Bronchial epithelial cell (primary cell): ENCODE results near the gene CLCNKA. TPM values are rescaled to one million over a fixed set of nuclear protein-coding genes. Genes with fewer than 3 reads are reported as not detected.

Experiments
- DNase-seq: peaks from one replicate; pipeline ENCODE4 v3.0.0-alpha.2; 2010; ENCODE audit warnings: low read depth
- FAIRE-seq: peaks from 2 replicates; lab custom pipeline; 2011; peaks lifted over from hg19 to GRCh38; lab: Jason Lieb, UNC
- H3K27me3 ChIP-seq: 2 replicates; pipeline ENCODE4 v1.5.1; 2011; ENCODE audit warnings: low read length; ENCODE audit not compliant: control insufficient read depth, insufficient read depth
- H3K36me3 ChIP-seq: 2 replicates; pipeline ENCODE4 v1.5.1; 2011; ENCODE audit warnings: low read length; ENCODE audit not compliant: control insufficient read depth, insufficient read depth
- H3K4me3 ChIP-seq: 2 replicates; pipeline ENCODE4 v1.5.1; 2011; ENCODE audit warnings: mild to moderate bottlenecking, low read depth, low read length, control low read depth
- total RNA-seq: library from RNA; depleted of rRNA; stranded (reverse); fragments of >200 nt; gene quantifications from 2 replicates; pipeline ENCODE4 v1.2.1, GENCODE V29; 2014
- TF ChIP-seq, protein P1 (sequence below): IDR thresholded peaks from 2 replicates; pipeline ENCODE4 v1.5.1; 2011; ENCODE audit warnings: mild to moderate bottlenecking, moderate library complexity, low read length, control low read depth, inconsistent platforms; ENCODE audit not compliant: insufficient read depth, severe bottlenecking

Gene CLCNKA
- total RNA-seq, 1 donor from 2014 or later: not detected

DNA sequence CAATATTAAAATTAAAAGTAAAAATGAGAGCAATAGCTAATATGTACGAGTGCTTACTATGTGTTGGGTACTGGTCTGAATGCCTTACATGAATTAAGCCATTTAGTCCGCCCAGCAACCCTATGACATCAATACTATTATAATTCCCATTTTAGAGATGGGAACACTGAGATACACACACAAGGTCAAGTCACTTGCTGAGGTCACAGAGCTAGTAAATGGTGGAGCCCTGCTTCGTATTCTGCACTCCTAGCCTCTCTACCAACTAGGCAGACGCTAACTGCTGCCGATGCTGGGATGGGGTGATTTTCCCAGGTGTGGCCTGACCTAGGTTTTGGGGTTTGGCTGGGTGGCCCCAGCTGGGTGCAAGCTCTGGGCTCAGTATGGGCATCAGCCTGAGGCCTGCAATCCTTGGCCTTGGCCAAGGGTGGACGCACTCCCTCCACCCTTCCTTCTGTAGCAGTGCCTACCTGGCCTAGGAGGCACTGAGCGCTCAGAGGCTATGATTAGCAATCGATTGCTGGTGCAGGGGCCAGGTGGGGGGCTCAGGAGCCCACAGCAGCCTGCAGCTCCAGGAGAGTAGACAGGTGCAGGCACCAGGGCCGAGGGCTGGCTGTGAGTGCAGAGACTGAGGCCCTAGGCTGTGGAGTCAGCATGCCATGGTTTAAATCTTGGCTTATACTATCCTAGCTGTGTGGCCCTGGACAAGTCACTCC is 49.0 kb downstream of the CLCNKA start:
- no peak for FAIRE-seq
- H3K27me3 ChIP-seq: no peaks in the 10 kb centered on the region
- TF ChIP-seq, protein P1, sequence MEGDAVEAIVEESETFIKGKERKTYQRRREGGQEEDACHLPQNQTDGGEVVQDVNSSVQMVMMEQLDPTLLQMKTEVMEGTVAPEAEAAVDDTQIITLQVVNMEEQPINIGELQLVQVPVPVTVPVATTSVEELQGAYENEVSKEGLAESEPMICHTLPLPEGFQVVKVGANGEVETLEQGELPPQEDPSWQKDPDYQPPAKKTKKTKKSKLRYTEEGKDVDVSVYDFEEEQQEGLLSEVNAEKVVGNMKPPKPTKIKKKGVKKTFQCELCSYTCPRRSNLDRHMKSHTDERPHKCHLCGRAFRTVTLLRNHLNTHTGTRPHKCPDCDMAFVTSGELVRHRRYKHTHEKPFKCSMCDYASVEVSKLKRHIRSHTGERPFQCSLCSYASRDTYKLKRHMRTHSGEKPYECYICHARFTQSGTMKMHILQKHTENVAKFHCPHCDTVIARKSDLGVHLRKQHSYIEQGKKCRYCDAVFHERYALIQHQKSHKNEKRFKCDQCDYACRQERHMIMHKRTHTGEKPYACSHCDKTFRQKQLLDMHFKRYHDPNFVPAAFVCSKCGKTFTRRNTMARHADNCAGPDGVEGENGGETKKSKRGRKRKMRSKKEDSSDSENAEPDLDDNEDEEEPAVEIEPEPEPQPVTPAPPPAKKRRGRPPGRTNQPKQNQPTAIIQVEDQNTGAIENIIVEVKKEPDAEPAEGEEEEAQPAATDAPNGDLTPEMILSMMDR: no peak
- H3K36me3 ChIP-seq: no peaks in the 10 kb centered on the region
- no peak for DNase-seq
- H3K4me3 ChIP-seq: no peak overlapping the region

DNA sequence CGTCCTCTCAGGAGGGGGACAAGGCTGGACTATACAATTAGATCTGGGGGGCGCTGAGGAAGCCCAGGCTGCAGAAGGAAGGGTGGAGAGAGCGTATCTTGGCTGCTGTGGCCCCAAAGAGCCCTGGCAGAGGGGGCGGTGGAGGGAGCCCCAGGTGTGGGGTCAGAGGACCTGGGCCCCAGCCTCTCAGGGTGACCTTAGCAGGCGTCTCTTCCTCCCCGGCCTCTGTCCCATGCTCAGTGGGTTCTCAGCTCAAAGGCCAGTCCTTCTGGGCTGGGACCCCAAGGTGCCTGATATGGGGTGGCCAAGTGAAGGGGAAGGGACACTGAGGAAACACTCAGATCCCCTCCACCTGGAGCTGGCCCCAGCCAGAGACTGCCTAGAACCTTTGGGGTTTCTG is 49.8 kb downstream of the CLCNKA start:
- TF ChIP-seq, protein P1: no peak
- DNase-seq: no peak
- FAIRE-seq: no peak
- H3K27me3 ChIP-seq: no peaks in the 10 kb centered on the region
- no peaks in the 10 kb centered on the region for H3K36me3 ChIP-seq
- H3K4me3 ChIP-seq: no peak overlapping the region

DNA sequence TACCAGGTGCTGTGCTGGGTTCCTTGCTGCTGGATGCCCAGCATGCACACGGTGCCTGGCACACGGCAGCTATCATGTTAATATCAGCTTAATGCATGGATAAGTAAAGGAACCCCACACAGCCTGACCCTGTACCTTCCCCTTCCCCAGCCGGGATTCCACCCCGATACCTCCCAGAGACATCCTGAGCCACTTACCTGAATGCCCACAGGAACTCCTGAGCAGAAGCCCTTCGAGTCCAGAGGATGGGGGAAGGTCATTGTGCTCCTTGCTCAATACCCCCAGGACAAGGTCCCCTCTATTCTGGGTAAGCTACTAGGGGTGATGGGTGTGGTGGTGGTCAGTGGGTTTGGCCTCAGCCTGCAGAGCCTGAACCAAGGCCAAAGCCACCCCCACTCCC is 50.3 kb downstream of the CLCNKA start:
- FAIRE-seq: no peak
- no peak for DNase-seq
- TF ChIP-seq, protein P1: no peak
- no peaks in the 10 kb centered on the region for H3K36me3 ChIP-seq
- no peak overlapping the region for H3K4me3 ChIP-seq
- H3K27me3 ChIP-seq: no peaks in the 10 kb centered on the region

DNA sequence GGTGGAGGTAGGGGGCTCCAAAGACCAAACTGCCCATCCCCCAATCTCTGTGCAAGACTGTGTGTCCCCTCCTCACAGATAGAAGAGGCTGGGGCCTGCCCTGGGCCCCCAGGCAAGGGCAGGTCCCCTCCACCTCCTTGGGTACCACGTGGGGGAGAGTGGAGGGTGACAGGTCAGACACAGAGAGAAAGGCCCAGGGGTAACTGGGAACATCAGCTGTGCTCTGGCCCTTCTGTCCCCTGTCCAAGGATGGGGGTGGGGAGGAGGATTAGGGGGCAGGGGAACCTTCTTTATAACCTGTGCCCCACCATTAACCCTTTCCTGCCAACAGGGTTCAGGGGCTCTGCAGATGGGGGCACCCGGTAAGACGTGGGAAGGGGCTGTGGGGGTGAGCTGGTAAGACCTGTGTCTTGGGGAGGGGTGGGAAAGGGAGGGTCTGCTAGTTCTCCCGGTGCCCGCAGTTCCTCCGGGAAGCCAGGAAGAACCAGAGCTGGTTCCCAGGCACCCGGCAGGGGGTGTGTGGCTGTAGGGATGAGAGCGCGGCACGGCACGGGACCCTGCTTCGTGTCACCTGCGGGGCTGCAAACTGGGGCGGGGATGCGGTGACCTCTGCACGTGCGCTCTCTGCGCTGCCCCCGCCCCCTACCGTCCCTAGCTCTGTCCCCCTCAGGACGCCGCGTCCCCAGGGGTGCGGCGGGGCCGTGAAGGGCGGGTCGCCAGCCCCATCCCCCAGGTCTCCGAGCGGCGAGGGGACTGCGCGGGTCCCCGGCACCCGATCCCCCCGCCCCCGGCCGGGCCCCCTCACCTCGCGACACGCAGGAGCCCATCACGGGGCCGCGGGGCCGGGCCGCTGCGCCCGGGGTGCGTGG is 51.0 kb downstream of the CLCNKA start:
- no peak for DNase-seq
- TF ChIP-seq, protein P1: peak; percentile 36
- no peak for FAIRE-seq
- H3K36me3 ChIP-seq: no peaks in the 10 kb centered on the region
- no peaks in the 10 kb centered on the region for H3K27me3 ChIP-seq
- peak overlapping the region; percentile 37 for H3K4me3 ChIP-seq

DNA sequence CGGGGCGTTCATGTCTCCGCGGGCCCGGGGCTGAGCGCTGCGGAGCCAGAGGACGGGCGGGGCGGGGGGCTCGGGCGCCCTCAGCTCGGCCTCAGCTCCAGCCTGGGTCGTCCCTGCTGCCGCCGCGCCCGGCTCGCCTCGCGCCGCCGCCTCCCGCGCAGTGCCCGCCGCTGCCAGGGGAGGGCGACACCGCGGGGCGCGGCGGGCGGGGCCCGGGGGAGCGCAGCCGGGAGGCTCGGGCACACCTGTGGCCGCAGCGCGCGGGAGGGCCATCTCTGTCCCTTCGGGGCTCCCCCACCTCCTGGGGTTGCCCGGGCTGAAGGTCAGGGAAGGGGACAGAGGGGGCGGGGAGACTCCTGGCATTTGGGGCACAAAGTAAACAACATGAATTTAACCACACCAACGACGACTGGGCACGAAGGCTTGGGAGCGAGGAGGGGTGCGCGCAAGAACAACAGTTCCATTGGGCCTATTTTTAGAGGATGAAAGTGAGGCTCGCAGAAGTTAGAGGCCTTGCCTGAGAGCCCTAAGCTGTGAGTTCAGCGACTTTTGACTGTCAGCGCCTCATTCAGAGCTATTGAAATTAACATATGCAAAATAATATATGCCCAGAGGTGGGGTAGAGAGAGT is 51.8 kb downstream of the CLCNKA start, which contains the start of gene FAM131C:
TSS of gene FAM131C (minus strand) at position 162 of the 630 bp plus-strand sequence. CDS start 209 bp downstream, outside the sequence.
- H3K27me3 ChIP-seq: no peaks in the 10 kb centered on the region
- FAIRE-seq (no peak), DNase-seq (no peak)
- H3K4me3 ChIP-seq: peak within 1 kb of the TSS; percentile 37
- TF ChIP-seq, protein P1: peak; percentile 39
- H3K36me3 ChIP-seq: no peaks in the 10 kb centered on the region
